Neural cell (in vitro differentiated cells): ENCODE results near the gene DEAF1. TPM values are rescaled to one million over a fixed set of nuclear protein-coding genes. Genes with fewer than 3 reads are reported as not detected.

Experiments
- H2AFZ ChIP-seq: fragments of 200-600, 300-800 bp; sonication (generic), shearing (Covaris generic); 2 replicates; pipeline ENCODE4 v1.6.0; 2014; ENCODE audit warnings: low read depth, mild to moderate bottlenecking, antibody characterized with exemption, low read length, moderate library complexity
- H3F3A ChIP-seq: fragments of 200-600 bp; shearing (Covaris generic); 2 replicates; pipeline ENCODE4 v1.6.1; 2016; ENCODE audit warnings: mild to moderate bottlenecking, moderate library complexity, mixed read lengths, antibody characterized with exemption, low read length; ENCODE audit not compliant: insufficient read depth, poor library complexity, severe bottlenecking
- H3K27ac ChIP-seq: fragments of 200-600, 300-800 bp; sonication (generic), shearing (Covaris generic); 2 replicates; pipeline ENCODE4 v1.5.1; 2014; ENCODE audit warnings: mild to moderate bottlenecking, low read length, moderate library complexity
- H3K27me3 ChIP-seq: fragments of 300-800, 200-600 bp; sonication (generic), shearing (Covaris generic); 2 replicates; pipeline ENCODE4 v1.6.0; 2014; ENCODE audit warnings: mild to moderate bottlenecking, low read depth, low read length, moderate library complexity; ENCODE audit not compliant: insufficient read depth
- H3K36me3 ChIP-seq: fragments of 300-800, 200-600 bp; sonication (generic), shearing (Covaris generic); 2 replicates; pipeline ENCODE4 v1.5.1; 2014; ENCODE audit warnings: mild to moderate bottlenecking, antibody characterized with exemption, low read length, moderate library complexity; ENCODE audit not compliant: insufficient read depth
- H3K4me2 ChIP-seq: fragments of 300-800, 200-600 bp; sonication (generic), shearing (Covaris generic); 2 replicates; pipeline ENCODE4 v1.6.0; 2014; ENCODE audit warnings: mild to moderate bottlenecking, low read length
- H3K4me3 ChIP-seq: fragments of 300-800, 200-600 bp; sonication (generic), shearing (Covaris generic); 2 replicates; pipeline ENCODE4 v1.5.1; 2014; ENCODE audit warnings: mild to moderate bottlenecking, low read length, moderate library complexity
- H3K79me2 ChIP-seq: fragments of 200-600 bp; shearing (Covaris generic); replicated peaks from 2 replicates; pipeline ENCODE4 v1.6.0; 2014; ENCODE audit warnings: mild to moderate bottlenecking, low read length, moderate library complexity; ENCODE audit not compliant: insufficient read depth
- H3K9ac ChIP-seq: fragments of 300-800, 200-600 bp; sonication (generic), shearing (Covaris generic); 2 replicates; pipeline ENCODE4 v1.6.1; 2016; ENCODE audit warnings: mild to moderate bottlenecking, low read length, mixed read lengths
- H3K9me2 ChIP-seq: fragments of 200-600 bp; shearing (Covaris generic); 2 replicates; pipeline ENCODE4 v1.6.1; 2016; ENCODE audit warnings: mild to moderate bottlenecking, low read length, mixed read lengths; ENCODE audit not compliant: insufficient read depth
- H3K9me3 ChIP-seq: fragments of 200-600, 300-800 bp; sonication (generic), shearing (Covaris generic); 2 replicates; pipeline ENCODE4 v1.6.1; 2016; ENCODE audit warnings: mild to moderate bottlenecking, mixed run types, low read length, moderate library complexity, mixed read lengths
- H4K20me1 ChIP-seq: fragments of 200-600 bp; shearing (Covaris generic); 2 replicates; pipeline ENCODE4 v1.6.1; 2016; ENCODE audit warnings: mild to moderate bottlenecking, mixed run types; ENCODE audit not compliant: insufficient read depth
- EP300 ChIP-seq: fragments of 450-650 bp; conservative IDR thresholded peaks from 2 replicates; pipeline ENCODE4 v1.6.1; 2014; ENCODE audit warnings: antibody characterized with exemption, mild to moderate bottlenecking, moderate library complexity; ENCODE audit not compliant: poor library complexity, severe bottlenecking
- EZH2 ChIP-seq: fragments of 200-600, 300-800 bp; shearing (Covaris generic), sonication (generic); IDR thresholded peaks from 2 replicates; pipeline ENCODE4 v1.6.1; 2014; ENCODE audit warnings: antibody characterized with exemption, low read length, borderline replicate concordance, mild to moderate bottlenecking; ENCODE audit not compliant: insufficient read depth, poor library complexity, severe bottlenecking
- MXI1 ChIP-seq: fragments of 450-650 bp; conservative IDR thresholded peaks from 2 replicates; pipeline ENCODE4 v1.6.1; 2014; ENCODE audit warnings: antibody characterized with exemption, mild to moderate bottlenecking; ENCODE audit not compliant: poor library complexity, severe bottlenecking
- POLR2AphosphoS5 ChIP-seq: IDR thresholded peaks from 2 replicates; pipeline ENCODE4 v1.6.1; 2012
- RAD21 ChIP-seq: fragments of 450-650 bp; conservative IDR thresholded peaks from 2 replicates; pipeline ENCODE4 v1.6.1; 2014; ENCODE audit warnings: antibody characterized with exemption, mild to moderate bottlenecking, moderate library complexity
- SMC3 ChIP-seq: fragments of 450-650 bp; conservative IDR thresholded peaks from 2 replicates; pipeline ENCODE4 v1.6.1; 2014; ENCODE audit warnings: antibody characterized with exemption, mild to moderate bottlenecking, moderate library complexity; ENCODE audit not compliant: poor library complexity
- TAF1 ChIP-seq: IDR thresholded peaks from 2 replicates; pipeline ENCODE4 v1.6.1; 2012; ENCODE audit warnings: low read depth
- polyA plus RNA-seq: library from polyadenylated mRNA; depleted of rRNA; stranded (reverse); fragments of >200 nt; gene quantifications from 2 replicates; pipeline ENCODE4 v1.2.3, GENCODE V29; 2014
- TF ChIP-seq, protein P1 (sequence below): IDR thresholded peaks from 2 replicates; pipeline ENCODE4 v1.6.1; 2012; ENCODE audit warnings: borderline replicate concordance
- TF ChIP-seq, protein P2 (sequence below): fragments of 450-650 bp; IDR thresholded peaks from 2 replicates; pipeline ENCODE4 v1.5.1; 2014; ENCODE audit warnings: antibody characterized with exemption, mild to moderate bottlenecking, moderate library complexity; ENCODE audit not compliant: poor library complexity, severe bottlenecking

The DEAF1 gene
- polyA plus RNA-seq, 1 donor from 2014 or later, result 87.6 TPM

DNA sequence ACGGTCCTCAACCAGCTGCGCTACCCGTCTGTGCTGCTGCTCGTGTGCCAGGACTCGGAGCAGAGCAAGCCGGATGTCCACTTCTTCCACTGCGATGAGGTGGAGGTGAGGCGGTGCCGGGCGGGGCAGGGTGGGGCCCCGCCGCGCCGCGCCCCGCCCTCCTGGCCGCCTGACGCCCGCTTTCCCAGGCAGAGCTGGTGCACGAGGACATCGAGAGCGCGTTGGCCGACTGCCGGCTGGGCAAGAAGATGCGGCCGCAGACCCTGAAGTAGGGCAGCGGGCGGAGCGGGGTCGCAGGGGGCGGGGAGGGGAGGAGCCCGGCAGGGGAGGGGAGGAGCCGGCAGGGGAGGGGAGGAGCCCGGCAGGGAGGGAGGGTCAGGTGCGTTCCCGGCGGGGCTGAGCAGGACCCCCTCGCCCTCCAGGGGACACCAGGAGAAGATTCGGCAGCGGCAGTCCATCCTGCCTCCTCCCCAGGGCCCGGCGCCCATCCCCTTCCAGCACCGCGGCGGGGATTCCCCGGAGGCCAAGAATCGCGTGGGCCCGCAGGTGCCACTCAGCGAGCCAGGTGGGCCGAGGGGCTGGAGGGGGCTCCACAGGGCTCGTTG, 25.7 kb upstream of the DEAF1 start:
- no peaks in the 10 kb centered on the region for H3F3A ChIP-seq
- H3K27ac ChIP-seq, result no peak overlapping the region
- no peak overlapping the region for H2AFZ ChIP-seq
- no peaks in the 10 kb centered on the region for H4K20me1 ChIP-seq
- no peak for TF ChIP-seq EP300
- H3K9me3 ChIP-seq, result no peaks in the 10 kb centered on the region
- no peak overlapping the region for H3K4me2 ChIP-seq
- H3K4me3 ChIP-seq, result no peak overlapping the region
- H3K79me2 ChIP-seq, result no peaks in the 10 kb centered on the region
- no peaks in the 10 kb centered on the region for H3K9me2 ChIP-seq
- no peaks in the 10 kb centered on the region for H3K36me3 ChIP-seq
- H3K27me3 ChIP-seq, result peaks cover 36% of the 10 kb centered on the region
- no peak overlapping the region for H3K9ac ChIP-seq

DNA sequence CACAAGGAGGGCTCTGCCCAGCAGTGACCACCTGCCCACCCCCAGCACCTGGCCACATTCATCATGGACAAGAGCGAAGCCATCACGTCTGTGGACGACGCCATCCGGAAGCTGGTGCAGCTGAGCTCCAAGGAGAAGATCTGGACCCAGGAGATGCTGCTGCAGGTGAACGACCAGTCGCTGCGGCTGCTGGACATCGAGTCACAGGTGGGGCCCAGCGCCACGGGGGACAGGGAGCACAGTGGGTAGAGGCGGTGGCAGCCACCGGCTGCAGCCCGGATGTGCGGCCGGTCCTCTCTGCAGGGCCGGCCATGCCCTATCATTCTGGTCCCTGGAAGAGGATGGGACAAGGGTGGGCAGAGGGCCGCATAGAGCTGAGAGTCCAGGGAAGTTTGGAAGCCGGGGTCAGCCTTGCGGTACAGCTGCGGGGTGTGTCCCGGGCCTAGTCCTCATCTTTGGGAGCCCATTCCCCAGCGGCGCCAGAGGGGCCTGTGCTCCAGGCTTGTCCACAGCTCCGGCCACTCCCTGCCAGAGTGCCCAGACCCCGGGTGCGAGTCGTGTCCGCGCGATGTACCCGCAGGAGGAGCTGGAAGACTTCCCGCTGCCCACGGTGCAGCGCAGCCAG, 25.1 kb upstream of the DEAF1 start:
- no peak overlapping the region for H2AFZ ChIP-seq
- H3K9ac ChIP-seq, result no peak overlapping the region
- H3K79me2 ChIP-seq, result no peaks in the 10 kb centered on the region
- no peak overlapping the region for H3K4me3 ChIP-seq
- H3K36me3 ChIP-seq, result no peaks in the 10 kb centered on the region
- no peaks in the 10 kb centered on the region for H3K9me2 ChIP-seq
- peaks cover 29% of the 10 kb centered on the region for H3K27me3 ChIP-seq
- no peaks in the 10 kb centered on the region for H3K9me3 ChIP-seq
- TF ChIP-seq SMC3, result no peak
- no peak for TF ChIP-seq EZH2
- TF ChIP-seq EP300, result no peak
- TF ChIP-seq TAF1, result no peak
- no peak for TF ChIP-seq RAD21
- TF ChIP-seq, protein P1, sequence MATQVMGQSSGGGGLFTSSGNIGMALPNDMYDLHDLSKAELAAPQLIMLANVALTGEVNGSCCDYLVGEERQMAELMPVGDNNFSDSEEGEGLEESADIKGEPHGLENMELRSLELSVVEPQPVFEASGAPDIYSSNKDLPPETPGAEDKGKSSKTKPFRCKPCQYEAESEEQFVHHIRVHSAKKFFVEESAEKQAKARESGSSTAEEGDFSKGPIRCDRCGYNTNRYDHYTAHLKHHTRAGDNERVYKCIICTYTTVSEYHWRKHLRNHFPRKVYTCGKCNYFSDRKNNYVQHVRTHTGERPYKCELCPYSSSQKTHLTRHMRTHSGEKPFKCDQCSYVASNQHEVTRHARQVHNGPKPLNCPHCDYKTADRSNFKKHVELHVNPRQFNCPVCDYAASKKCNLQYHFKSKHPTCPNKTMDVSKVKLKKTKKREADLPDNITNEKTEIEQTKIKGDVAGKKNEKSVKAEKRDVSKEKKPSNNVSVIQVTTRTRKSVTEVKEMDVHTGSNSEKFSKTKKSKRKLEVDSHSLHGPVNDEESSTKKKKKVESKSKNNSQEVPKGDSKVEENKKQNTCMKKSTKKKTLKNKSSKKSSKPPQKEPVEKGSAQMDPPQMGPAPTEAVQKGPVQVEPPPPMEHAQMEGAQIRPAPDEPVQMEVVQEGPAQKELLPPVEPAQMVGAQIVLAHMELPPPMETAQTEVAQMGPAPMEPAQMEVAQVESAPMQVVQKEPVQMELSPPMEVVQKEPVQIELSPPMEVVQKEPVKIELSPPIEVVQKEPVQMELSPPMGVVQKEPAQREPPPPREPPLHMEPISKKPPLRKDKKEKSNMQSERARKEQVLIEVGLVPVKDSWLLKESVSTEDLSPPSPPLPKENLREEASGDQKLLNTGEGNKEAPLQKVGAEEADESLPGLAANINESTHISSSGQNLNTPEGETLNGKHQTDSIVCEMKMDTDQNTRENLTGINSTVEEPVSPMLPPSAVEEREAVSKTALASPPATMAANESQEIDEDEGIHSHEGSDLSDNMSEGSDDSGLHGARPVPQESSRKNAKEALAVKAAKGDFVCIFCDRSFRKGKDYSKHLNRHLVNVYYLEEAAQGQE, result no peak
- TF ChIP-seq, protein P2, sequence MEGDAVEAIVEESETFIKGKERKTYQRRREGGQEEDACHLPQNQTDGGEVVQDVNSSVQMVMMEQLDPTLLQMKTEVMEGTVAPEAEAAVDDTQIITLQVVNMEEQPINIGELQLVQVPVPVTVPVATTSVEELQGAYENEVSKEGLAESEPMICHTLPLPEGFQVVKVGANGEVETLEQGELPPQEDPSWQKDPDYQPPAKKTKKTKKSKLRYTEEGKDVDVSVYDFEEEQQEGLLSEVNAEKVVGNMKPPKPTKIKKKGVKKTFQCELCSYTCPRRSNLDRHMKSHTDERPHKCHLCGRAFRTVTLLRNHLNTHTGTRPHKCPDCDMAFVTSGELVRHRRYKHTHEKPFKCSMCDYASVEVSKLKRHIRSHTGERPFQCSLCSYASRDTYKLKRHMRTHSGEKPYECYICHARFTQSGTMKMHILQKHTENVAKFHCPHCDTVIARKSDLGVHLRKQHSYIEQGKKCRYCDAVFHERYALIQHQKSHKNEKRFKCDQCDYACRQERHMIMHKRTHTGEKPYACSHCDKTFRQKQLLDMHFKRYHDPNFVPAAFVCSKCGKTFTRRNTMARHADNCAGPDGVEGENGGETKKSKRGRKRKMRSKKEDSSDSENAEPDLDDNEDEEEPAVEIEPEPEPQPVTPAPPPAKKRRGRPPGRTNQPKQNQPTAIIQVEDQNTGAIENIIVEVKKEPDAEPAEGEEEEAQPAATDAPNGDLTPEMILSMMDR, result no peak
- no peak for TF ChIP-seq MXI1
- TF ChIP-seq POLR2AphosphoS5, result no peak
- H3K27ac ChIP-seq, result no peak overlapping the region
- H3K4me2 ChIP-seq, result no peak overlapping the region
- no peaks in the 10 kb centered on the region for H3F3A ChIP-seq
- H4K20me1 ChIP-seq, result no peaks in the 10 kb centered on the region
